NOMO-1 treated with dmso at 0.1 percent for 144 hours (cell line): ENCODE results near the gene AP1AR.
"Not testable (repeated sequence)": the region's sequence is repeated elsewhere in the genome, so short reads cannot be mapped to it uniquely, and the experiment has no call there.

Experiments used
- DNase-seq: peaks from one replicate; lab custom pipeline; 2025; ENCODE audit not compliant: unreplicated experiment; lab: John Stamatoyannopoulos, UW

The AP1AR gene

DNA sequence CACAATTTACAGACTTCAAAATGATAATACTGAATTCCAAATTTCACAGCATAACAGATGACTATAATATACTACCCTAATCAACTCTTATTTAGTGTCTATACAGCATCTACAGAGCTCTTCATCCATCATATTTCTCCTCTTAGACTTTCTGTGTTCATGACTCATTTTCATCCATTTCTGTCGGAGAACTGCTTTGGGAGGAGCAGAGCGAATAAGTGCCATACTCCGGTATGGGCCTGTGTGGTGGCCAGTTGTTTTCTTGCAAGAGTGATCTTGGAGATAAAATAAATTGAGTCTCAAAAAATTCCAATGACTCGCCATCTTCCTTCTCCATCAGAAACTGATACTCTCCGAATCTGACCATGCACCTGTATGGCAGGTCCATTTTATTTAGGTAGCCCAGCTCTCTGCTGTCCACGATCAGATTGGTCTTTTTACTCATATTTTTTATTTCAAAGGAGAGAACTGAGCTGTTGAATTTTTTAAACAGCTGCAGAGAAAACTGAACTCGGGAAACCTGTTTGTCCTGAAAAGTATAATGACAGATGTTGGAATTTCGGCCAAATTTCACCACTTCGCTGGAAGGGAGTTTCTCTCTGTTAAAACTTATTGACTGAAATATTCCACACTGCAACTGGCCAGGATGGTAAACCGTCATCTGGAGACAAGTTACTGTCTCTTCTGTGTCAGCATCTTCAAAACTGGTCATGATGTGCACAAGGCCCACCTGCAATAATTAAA, 46.3 kb downstream of the AP1AR start:
- no peak for DNase-seq

DNA sequence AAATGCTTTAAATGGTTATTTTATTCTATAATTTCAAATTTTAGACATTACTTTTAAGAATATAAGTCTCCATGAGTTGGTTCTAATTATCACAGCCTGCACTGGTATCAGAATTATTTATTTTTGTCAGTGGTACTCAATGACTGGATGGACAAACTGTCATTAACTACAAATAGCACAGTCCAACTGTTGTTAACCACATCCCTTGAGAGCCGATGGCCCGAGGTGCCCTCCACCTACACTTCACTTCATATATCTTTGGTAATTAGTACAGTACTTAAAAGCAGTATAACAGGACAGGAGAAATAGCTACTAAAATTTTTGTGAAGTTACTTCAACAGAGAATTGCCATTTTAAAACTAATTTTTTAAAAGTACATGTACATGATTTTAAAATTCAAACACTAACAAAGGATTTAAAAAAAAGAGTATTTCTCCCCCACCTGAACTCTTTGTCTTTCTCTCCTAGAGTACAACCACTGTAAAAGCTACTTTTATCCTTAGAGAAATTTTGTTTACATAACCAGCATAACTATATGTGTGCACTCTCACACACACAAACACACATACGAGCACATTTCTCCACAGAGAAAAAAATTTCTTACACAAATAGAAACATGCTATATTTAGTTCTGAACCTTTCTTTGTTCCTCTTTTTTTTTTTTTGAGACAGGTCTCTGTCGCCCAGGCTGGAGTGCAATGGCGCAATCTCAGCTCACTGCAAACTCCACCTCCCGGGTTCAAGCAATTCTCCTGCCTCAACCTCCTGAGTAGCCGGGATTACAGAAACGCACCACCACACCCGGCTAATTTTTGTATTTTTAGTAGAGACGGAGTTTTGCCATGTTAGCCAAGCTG, 47.7 kb downstream of the AP1AR start:
- DNase-seq, result peak; percentile 78

DNA sequence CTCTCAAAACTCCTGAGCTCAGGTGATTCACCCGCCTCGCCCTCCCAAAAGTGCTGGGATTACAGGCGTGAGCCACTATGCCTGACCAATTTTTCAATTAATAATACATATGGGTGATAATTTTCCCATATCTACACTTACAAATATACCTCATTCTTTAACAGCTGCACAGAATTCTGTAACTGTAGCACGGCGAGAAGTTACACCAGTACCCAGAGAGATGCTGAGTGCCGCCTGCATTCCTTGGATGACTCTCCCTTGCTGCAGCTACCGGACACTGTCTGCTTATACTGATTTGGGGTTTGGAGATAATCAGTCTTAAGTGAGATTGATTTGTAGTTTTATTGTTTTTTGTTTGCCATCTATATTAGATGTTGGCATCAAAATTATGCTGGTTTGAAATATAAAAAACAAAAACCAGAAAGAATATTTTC, 48.3 kb downstream of the AP1AR start:
- no peak for DNase-seq

DNA sequence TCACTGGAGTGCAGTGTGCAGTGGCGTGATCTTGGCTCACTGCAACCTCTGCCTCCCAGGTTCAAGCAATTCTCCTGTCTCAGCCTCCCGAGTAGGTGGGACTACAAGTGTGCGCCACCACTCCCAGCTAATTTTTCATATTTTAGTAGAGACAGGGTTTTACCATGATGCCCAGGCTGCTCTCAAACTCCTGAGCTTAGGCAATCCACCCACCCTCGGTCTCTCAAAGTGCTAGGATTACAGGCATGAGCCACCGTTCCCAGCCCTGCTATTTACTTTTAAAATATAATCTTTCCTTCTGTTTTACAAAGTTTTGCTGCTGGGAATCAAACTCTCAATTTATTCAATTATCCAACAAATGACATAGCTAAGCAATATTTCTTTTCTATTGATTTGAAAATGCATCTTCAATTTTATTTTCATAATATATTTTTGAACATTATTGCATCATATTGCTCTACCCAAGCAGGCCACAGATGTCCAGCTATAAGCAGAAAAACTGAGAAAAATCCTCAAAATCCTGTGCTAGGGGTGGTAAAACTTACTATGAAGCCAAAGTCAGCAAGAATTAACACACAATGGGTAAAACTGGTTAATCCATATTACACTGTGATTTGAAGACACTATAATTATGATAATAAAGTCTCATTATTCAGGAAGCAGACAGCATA, 48.9 kb downstream of the AP1AR start:
- no peak for DNase-seq

DNA sequence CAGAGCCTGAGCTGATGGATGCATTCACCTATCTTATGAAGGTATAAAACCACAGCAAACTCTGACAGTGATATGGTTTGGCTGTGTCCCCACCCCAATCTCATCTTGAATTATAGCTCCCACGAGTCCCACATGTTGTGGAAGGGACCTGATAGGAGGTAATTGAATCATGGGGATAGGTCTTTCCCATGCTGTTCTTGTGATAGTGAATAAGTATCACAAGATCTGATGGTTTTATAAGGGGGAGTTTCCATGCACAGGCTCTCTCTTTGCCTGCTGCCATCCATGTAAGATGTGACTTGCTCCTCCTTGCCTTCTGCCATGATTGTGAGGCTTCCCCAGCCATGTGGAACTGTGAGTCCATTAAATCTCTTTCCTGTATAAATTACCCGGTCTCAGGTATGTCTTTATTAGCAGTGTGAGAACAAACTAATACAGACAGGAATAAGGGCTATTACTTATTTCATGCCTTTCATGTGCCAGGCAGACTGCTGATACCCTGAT, 50.4 kb downstream of the AP1AR start:
- DNase-seq, result not testable (repeated sequence)

DNA sequence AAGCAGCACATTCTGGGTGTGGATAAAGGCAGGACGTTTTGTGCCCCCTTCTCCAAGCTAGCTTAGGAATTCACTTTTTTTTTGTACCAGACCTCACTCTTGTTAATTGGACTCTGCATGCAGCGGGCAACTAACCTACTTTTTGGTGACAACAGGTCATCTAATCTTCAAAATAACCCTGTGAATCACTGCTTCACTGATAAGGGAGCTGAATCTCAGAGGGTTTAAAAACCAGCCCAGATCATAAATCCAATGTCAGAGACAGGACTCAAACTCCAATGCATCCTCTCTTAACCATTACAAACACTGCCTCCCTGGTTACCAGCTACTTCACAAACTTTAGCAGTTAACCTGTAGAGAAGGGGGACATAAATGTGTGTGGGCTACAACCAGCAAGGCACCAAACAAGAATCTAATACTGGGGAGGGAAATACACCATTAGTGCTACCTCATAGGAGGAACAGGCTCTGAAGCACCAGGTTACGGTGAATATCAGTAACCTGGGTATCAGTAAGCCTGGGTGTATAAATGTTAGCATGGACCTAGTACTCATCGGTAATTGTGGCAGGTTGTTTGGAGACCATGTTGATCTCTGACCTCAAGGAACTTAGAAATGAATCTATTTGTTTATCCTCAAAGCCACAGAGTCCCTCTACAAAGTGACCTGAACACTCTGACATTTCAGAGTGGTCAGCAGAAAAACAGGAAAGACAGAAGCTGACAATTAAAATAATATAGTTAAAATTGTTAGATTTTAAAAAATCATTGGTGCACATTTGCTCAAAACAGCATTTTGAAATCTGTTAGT, 51.5 kb downstream of the AP1AR start:
- no peak for DNase-seq

DNA sequence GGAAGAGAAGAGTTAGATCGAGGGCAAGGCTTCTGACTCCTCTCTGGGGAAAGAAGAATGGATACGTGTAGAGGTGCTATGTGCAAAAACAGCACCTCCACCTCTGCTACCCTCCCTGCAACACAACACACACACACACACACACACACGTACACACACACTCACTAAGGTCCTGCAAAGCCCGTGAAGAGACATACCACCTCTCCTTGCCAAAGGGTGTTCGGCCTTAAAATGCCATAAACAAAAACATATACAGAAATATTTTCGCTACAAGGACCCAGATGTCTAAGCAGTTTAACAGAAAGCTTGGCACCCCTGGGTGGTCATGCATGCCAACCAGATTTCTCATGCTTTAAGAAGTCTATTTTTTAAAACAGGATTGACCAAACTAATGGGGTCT, 52.6 kb downstream of the AP1AR start:
- no peak for DNase-seq

DNA sequence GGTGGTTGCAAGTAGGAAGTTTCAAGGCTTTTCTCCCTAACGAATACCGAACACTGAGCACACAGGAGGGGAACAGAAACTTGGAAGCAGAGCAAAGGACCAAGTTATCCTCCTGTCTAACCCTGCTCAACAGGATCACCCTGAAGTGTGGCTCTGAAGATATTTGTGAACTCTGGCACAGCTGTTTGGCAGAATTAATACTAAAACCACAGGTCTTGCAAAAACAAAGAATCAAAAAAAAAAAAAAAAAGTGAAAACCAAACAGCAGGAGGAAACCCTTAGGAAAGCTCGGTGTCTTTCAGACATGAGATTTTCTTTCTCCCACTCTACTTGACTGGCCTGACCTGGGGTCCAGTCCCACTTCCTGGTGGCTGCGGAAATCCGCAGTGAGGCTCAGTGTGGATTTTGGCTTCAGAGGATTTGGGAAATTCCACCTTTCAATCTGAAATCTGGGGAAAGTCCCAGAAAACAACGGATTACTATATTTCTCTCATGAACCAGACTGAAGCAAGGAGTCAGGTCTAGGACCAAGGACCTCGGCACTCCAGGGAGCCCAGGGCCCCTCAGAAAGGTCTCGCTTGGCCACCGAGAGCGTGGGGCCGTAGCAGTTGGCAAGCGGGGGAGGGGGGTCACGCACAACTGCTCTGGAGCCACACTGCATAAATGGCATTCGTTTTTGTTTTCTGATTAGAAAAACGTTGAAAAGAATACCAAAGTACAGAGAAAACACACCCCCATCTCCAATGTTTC, 53.2 kb downstream of the AP1AR start:
- no peak for DNase-seq

DNA sequence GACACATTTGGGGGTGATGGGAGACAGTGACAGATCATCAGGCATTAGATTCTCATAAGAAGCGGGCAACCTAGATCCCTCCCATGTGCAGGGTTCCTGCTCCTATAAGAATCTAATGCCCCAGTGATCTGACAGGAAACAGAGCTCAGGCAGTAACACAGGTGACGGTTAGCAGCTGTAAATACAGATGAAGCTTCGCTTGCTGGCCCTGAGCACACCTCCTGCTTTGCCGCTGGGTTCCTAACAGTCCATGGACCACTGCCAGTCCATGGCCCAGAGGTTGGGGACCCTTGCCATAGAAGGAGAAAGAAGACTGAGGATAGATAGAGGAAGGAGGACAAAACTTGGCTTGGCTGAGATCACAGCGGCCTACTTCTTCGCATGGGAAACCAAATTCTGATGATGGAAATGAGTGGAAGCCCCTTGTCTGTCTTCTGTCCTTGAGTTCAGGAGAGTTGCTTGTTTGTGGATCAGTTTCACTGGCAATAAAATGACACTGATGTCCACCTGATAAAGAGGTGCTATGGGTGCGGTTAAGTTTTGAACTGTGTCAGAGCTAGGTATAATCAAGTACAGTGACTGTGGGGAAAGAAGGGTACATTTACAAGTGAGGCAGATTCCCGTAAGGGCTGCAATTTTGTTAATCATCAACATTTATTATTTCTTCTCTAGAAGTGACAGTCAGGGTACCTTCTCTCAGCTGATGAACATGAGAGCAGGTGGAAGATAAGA, 55.8 kb downstream of the AP1AR start:
- DNase-seq, result no peak

DNA sequence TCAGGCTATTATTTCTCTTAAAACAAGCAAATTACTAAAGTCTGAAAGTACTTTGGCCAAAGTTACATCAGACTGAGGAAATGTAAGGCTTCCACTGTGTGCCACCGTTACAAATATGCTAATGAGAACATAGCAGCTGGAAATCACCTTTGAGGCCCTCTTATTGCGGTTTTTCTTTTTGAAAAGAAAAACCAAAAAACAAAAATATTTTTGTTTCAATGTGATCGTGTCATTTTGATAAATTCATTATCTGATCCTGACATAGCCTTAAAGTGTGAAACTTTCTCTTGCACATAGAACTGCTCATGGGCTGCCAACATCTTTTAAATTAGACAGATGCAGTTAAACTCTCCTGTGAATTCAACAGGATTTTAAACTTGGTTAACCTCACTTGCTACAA, 56.9 kb downstream of the AP1AR start:
- no peak for DNase-seq

DNA sequence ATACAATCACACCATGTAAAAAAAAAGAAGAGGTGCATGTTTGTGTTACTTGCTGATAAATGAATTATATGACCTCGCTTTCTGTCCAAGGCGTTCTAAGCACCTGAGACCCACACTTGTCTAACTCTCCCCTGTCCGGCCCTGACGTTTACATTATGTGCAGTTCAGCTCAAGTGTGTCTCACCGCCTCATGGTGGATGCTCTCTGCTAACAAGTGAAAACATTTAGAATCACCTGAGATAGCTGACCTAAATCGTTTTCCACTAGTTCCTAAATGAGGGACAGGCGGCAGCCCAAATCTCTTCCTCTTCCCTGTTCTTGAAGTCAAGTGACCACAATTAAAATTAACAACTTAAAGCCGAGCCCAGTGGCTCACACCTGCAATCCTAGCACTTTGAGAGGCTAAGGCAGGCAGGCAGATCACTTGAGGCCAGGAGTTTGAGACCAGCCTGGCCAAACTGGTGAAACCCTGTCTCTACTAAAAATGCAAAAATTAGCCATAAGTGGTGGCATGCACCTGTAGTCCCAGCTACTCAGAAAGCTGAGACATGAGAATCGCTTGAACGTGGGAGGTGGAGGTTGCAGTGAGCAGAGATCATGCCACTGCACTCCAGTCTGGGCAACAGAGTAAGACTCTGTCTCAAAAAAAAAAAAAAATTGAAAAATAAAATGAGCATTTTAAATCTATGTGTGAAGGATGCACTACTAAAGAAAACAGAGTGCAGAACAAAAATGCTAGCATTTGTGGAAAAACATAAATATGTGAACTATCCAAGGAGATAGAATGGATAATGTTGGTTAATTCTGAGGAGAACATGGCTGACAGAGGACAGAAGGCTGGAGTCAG, 58.0 kb downstream of the AP1AR start:
- no peak for DNase-seq

DNA sequence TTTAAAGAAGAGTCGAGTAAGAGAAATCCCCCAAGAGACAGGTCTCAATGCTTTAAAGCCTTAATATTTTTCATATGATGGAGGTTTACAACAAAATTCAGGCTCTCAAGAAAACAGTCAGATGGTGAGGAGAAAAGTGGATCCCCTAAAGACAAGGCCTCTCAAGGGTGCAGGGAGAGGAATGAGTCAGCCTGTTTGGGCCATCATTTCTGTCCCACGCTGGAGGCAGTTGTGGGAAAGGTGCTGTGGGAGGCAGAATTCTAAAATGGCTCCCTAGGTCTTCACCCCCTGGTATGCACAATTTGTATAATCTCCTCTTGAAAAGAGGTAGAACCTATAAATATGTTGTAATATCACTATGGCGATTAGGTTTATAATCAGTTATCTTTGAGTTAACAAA, 58.8 kb downstream of the AP1AR start:
- DNase-seq, result no peak

DNA sequence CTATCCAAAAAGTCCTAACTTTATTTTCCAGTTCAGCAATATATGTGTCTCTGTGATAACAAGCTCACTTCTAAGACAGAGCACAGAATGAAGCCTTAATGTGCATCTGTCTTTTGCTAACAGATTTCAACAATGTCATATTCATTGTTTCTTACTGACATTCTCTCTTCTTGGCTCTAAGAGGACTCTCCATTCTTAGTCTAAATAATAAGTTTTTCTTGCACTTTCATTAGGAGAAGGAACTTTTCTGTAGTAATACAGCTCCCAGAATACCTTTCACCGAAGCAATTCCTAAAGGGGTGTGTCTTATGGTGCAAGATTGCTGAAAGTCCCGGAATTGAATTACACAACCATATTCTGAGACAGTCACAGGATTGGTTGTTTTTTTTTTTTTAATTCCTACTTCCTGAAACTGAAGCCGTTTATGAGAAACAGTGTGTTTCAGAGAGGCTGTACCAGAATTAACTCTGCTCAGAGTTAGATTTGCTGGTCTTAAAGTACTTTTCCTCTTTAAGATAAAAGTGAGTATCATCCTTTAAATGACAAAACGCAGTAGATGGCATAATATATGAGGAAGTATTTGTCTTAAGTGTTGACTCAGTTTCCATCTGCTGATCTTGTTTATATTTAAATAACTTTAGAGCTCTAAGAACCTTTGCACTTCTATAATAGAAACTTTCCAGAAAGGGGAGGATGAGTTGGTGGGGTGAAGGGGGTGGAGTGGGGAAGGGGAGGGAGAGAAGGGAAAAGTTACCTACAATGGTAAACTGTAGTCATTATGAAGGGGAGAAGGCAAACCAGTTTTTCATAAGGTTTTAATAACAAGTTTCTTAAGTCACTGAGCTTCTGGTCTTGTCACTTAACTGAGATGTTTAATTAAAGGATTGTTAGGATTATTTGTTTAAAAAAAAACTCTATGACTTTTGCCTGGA, 65.6 kb downstream of the AP1AR start, which contains the start of gene ALPK1:
ALPK1 (plus strand) TSS at position 421 of the 932 bp plus-strand sequence.
- peak; percentile 39 for DNase-seq

DNA sequence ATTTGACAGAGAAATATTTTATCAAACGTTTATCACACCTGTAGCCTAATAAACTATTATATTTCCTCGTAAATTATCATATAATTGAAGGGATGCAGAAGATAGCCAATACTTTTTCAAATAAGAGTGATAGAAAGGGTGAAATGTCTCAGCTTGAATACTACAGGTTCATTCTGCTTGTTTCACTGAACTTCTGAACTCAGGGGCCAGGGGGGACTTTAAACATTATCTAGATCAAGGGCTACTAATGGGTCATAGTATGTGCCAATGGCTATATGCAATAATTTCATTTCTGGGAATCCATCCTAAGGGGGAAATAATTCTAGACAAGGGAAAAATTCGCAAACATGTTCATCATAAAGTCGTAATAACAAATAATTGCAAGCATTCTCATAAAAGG, 68.1 kb downstream of the AP1AR start:
- no peak for DNase-seq

DNA sequence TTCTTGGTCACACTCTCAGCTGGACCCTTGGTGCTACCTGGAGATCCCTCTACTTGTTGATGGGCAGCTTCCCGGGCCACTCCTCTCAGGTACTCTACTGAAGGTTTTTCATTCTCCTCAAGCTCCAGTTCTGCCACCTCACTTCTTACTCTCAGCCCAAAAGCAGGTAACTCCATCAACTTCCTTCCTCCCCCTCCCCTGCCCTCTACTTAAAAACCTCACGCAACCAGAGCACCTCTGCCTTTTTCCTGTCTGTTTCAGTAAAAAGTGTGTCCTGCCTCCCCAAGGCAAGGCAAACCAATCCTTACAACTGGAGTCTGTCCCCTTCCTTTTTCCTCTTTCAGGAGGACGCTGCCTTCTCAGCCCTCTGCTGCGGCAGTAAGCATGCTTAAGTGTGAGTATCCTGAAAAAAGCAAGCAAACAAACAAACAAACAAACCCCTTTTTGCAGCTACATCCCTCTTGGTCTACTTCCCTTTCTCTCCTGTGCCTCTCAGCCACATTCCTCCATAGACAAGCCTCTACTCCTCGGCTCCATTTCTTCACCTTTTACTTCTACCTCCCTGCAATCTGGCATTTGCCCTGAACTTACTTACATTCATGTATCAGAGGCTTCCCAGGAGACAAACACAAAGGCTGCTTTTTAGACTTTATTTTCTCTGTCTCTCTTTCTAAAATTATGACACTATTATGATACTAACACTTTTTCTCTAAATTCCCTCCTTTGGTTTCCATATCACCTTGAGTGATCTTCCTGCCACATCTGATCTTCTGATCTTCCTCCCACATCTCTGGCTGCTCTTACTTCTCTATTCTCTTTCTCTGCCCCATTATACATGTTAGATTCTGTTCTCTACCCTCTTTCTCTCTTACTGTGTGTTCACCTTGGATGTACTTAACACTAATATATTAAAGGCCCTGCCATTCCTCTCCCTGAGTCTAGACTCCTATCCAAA, 71.0 kb downstream of the AP1AR start:
- no peak for DNase-seq

DNA sequence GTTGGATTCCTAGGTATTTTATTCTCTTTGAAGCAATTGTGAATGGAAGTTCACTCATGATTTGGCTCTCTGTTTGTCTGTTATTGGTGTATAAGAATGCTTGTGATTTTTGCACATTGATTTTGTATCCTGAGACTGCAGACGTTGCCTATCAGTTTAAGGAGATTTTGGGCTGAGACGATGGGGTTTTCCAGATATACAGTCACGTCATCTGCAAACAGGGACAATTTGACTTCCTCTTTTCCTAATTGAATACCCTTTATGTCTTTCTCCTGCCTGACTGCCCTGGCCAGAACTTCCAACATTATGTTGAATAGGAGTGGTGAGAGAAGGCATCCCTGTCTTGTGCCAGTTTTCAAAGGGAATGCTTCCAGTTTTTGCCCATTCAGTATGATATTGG, 73.9 kb downstream of the AP1AR start:
- not testable (repeated sequence) for DNase-seq
